NCI-H2107 (cell line): ENCODE results near the gene FYCO1.
A peak's percentile ranks its signal among the peaks of the same experiment; 100 is the strongest.
"Not testable (repeated sequence)": the region's sequence is repeated elsewhere in the genome, so short reads cannot be mapped to it uniquely, and the experiment has no call there.

Experiments used
- DNase-seq: peaks from one replicate; lab custom pipeline; 2025; lab: John Stamatoyannopoulos, UW

The FYCO1 gene

DNA sequence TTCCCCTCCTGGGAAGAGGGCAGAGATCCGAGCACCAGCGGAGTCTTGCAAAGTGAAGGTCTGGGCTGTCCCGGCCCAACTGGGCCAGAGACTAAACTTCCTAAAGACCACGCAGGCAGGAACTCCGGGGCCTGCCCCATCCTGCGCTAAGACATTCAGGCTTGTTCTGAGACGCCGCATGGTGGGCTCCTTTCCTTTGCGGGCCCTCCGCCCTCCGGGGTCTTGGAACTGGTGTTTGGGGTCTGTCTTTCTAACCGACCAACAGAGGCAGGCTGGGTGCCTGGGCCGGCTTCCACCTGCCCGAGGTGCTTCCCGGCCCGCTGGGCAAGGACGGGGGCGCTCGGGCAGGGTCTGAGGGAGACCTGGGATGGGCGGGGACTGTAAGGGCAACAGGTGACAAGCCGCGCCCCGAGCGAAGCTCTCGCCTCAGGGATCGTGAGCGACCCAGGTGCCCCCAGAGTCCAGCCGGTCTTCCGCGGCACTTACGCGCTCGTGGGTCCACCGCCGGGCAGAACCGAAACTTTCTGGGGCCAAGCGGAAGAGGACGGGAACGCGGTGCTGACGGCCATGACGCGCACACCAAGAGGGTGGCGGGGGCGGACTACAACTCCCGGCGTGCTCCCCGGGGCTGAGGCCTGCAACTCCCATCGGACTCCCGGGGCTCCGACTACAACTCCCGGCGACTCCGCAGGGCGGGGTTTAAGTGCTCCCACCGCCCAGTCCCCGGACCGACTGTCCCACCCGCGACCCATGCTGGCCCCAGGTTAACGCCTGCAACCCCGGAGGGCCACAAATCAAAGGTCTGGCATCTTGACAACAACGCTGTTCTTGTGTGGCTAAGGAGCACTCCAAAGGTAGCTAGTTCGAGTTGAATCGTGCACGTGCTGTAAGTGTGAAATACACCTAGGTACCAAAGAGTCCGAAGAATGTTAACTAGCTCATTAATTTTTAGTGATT, at the start of gene FYCO1:
Gene FYCO1 (minus strand): TSS at position 589 of the 957 bp plus-strand sequence. CDS start 10,914 bp downstream, outside the sequence.
- peak; percentile 22 for DNase-seq

DNA sequence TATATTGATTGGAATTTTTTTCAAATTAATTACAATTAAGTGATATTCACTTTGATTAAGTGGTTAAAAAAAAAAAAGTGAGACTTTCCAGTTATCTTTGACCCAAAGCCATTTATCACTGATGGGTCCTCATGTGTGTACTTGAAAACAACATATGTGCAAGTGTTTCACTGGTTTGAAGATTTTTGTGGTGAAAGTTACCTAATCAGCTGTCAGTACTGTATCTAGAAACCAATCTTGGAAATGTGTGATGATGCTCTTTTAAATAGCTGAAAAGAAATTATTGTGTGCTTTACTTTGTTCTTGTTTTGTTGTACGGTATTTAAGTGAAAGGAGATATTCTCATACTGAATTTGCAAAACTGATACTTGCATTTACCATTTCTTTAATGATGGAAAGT, 43.3 kb upstream of the FYCO1 start:
- no peak for DNase-seq

DNA sequence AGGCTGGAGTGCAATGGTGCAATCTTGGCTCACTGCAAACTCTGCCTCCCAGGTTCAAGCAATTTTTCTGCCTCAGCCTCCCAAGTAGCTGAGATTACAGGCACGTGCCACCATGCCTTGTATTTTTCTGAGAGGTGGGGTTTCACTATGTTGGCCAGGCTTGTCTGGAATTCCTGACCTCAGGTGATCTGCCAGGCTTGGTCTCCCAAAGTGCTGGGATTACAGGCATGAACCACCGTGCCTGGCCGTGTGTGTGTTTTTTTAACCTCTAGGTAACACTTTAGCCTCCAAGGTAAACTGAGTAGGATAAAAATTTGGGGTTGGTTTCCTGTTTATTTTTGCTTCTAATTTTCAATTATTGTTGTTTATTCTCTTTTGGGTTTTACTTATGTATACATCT, 42.4 kb upstream of the FYCO1 start:
- not testable (repeated sequence) for DNase-seq

DNA sequence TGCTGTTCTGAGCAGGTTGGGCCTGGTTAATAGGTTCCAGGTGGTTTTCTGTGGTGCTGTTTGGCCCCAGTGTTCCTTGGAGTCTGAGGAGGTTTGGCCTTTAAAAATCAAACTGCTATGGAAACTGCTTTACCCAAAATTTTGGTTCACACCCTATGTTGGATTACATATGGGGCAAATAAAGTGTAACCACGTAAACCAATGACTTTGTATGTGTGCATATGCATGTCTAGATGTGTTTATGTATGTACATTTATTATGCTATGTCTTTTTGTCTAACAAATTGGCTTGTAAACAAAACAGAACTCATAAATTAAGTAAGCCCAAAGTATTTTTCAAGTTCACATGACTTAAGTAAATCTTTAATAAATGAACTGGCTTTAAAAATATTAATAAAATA, 40.6 kb upstream of the FYCO1 start:
- no peak for DNase-seq

DNA sequence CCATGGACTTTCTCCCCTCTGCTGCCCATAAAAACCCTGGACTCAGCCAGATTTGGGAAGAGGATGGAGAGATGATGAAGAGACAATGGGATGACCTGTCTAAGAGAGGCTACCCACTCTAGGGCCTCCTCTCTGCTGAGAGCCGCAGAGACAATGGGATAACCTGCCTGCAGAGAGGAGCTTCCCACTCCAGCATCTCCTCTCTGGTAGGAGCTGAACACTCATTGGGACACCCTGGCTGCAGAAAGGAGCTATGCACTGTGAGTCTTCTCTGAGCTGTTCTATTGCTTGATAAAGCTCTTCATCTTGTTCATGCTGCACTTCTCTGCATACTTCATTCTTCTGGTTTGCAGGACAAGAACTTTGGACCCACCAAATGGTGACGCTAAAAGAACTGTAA, 36.1 kb upstream of the FYCO1 start:
- DNase-seq = no peak

DNA sequence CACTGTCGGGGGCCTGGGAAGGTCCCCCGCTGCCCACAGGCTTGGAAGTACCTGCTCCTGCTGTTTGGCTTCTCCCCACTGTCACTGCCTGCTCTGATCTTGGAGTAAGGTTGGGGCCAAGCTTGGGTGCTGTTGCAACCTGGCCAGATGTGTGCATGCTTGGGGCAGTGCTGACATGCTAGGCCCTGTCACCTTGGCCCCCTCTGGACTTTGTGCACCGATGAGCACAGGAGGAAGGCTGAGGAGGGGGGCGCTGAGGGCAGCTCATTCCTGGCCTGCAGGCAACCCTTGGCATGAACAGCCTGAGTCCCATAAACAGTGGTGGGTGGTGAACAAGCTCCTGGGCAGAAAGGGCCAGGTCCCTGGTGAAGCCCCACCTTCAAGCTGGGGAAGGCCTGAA, 35.6 kb upstream of the FYCO1 start:
- no peak for DNase-seq

DNA sequence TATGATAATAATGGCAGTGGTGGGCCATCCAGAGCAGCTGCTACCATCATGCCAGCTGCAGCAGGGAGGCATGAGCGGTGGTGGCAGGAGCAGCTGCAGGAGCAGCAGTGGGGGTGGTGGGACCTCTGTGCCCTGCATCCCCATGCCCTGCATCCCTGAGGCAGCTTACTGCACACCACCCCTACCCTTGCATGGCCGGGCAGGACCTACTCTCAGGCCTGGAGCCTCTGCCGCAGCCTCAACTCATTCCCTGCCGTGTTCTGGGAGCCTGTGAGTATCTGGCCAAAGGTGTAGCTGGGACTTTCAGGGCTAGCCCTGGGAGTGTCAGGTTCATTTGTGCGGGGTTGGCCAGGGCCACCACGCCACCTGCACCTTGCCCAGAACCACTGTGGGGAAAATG, 35.0 kb upstream of the FYCO1 start:
- no peak for DNase-seq

DNA sequence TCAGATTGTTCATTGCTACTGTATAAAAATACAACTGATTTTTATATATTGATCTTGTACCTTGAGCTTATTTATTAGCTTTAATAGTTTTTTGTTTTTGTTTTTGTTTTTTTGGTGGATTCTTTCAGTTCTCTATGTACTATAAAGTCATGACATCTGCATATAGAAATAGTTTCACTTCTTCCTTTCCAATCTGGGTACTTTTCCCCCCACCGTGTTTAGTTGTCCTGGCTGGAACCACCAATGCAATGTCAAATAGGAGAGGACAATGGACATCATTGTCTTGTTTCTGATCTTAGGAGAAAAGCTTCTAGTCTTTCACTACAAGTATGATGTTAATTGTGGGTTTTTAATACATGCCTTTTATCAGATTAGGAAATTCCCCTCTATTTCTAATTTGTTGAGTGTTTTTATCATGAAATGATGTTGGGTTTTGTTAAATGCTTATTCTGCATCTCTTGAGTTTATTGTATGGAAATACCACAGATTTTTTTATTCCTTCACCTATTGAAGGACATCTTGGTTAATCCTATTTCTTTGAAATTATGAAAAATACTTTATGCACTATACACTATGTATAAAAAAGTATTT, 34.4 kb upstream of the FYCO1 start:
- DNase-seq = no peak

DNA sequence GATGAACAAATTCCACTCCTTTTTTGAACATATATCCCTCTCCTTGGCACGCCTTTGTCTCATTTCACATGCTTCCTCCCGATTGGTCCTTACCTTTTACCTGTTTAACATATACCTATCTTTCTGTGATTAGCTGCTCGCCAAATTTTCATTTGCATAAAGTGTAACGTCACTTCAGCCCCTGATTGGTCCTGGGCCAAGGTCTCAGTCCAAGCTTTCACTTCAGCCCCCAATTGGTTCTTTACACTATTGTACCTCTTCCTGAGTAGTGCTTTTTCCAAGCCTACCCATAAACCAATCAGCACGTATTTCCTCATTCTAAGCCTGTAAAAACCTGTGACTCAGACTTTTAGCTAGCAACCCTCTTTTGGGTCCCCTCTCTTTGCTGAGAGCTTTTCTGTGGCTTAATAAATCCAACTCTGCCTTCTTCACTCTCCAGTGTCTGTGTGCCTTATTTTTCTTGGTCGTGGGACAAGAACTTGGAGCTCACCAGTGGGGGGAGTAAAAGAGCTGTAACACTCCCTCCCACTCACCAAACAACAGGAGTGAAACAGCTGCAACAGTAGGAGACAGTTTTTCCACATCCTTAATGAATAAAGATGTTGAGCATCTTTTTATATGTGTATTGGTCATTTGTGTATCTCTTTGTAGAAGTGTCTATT, 32.2 kb upstream of the FYCO1 start:
- DNase-seq = no peak

DNA sequence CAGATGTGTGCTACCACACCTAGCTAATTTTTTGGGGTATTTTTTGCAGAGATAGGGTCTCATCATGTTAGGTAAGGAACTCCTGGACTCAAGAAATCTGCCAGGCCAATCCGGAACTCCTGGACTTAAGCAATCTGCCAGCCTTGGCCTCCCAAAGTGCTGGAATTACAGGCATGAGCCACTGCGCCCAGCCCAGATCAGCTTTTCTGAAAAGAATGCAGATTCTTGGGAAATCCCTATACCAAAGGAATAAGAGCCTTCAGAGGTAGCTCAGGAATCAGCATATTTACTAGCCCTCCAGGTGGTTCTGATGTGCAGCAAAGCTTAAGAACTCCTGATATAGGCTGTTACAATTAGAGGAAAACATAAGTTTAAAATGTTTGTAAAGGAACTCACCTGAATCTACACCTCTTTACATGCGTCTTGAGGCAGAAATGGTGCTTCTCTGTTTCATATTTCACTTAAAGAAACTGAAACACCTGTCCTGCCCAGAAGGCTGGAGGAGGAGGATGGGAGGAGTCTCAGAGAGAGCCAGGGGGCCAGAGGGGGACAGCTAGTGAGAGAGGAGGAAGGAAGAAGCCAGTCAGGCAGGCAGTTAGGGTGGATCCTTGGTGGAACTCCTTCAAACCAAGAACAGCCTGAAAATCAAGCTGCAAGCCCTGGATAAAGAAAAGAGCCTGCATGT, 31.5 kb upstream of the FYCO1 start, which contains the start of gene XCR1:
Gene XCR1 (minus strand): TSS at position 463 of the 685 bp plus-strand sequence. CDS start 5,536 bp downstream, outside the sequence.
- DNase-seq = no peak

DNA sequence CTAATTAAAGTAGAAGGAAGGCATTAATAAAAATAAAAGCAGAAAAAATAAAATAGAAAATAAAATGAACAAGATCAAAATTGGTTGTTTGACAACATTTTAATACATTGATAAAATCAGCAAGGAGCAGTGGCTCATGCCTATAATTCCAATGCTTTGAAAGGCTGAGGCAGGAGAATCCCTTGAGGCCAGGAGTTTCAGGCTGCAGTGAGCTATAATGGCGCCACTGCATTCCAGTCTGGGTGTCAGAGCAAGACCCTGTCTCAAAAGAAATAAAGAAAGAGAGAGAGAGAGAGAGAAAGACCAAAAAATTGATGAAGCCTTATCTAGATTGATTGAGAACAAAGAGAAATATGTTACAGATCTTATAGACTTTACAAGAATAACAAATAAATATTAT, 29.5 kb upstream of the FYCO1 start:
- no peak for DNase-seq

DNA sequence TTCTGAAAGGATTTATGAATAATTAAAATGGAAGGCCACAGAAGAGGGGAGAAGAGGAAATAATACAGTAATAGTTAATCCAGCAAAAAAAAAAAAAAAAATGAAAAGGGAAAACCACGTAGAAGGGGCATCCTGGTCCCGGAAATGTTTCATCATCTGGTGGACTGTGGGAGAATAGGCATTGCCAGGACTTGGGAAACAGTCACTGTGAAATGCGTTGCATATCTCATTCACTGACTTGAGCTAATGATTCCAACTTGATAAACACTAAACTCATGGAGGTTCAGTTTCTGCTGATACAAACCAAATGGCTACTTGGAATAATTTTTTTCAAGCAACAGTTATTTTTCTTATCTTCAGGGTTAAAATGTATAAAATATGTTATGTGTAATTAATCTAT, 28.5 kb upstream of the FYCO1 start:
- DNase-seq = no peak

DNA sequence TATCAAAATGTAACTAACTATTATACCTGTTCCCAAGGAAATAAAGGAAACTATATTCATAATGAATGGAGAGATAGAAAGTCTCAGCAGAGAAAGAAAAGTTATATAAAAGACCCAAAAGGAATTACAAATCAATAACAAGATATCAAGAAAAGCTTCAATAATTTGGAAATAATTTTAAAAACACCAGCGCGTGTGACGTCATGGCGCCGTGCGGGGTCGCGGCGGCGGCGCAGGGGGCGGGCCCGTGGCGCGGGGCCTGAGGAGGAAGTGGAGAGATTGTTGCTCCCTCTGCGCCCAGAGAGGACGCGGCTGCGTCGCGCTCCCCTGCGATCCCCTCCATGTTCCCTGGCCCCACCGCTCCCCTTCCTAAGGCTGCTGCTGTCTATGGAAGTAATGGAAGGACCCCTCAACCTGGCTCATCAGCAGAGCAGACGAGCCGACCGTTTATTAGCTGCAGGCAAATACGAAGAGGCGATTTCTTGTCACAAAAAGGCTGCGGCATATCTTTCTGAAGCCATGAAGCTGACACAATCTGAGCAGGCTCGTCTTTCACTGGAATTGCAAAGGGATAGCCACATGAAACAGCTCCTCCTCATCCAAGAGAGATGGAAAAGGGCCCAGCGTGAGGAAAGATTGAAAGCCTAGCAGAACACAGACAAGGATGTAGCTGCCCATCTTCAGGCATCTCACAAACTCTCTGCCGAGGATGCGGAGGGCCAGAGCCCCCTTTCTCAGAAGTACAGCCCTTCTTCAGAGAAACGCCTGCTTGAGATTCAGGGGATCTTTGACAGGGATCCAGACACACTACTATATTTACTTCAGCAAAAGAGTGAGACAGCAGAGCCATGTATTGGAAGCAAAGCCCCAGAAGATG, 27.5 kb upstream of the FYCO1 start:
- DNase-seq = no peak

DNA sequence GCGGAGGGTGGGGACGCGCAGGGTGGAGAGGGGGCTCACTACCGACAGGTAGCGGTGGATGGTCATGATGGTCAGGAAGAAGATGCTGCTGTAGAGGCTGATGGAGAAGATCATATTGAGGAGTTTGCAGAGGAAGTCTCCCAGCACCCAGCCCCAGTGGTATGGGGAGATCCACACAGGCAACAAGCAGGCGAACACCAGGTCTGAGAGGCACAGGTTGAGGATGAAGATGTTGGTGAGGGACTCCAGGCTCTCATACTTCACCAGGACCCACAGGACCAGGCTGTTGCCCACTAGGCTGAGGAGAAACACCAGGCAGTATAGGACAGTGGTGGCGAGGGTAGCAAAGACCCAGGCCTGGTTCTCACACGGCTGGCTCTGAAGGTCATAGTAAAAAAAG, 25.9 kb upstream of the FYCO1 start:
- DNase-seq = no peak

DNA sequence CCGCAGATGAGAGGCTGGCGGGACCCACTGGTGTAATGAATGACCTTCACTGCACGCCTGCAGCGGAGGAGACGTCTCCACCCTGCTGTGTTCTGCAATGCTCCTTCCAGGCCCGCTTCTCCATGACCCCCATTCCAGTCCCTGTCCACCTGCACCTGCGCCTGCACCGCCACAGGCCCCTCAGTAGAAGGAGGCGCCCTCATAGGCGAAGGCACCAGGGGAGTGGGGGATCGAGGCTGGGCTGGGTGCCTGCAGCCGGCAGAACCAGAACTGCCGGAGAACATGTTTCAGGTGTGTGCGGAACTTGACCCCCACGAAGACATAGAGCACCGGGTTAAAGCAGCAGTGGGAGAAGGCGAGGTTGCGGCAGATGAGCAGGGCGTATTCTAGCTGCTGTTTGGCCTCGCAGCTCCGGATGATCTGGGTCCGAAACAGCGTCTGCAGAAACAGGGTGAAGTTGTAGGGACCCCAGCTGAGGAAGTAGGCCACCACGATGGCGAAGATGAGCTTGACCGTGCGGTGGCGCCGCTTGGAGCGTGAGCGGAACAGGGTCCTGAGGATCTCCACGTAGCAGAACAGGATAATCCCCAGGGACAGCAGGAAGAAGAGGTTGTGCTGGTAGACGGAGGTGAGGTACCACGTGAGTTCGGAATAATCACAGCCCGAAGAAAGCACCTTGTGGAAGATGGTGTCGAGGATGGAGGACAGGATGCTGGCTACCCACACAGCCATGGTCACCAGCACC, 25.3 kb upstream of the FYCO1 start:
- DNase-seq = no peak

DNA sequence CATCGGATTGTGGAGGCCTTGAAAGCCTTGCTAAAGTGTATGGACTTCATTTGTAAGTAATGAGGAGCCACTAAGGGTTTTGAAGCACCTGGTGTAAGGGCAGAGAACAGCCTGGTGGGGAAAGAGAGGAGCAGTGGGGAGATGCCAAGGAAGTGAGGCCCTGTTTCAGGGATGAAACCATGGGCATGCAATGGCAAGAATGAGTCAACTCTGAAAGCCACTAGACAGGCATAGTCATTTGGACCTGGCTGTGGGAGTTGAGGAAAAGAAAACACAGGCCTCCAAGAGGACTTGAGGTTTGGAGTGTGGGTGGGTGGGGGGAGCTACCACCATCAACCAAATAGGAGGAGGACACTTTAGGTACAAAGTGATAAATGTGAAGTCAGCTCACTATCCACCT, 24.1 kb upstream of the FYCO1 start:
- DNase-seq = no peak

DNA sequence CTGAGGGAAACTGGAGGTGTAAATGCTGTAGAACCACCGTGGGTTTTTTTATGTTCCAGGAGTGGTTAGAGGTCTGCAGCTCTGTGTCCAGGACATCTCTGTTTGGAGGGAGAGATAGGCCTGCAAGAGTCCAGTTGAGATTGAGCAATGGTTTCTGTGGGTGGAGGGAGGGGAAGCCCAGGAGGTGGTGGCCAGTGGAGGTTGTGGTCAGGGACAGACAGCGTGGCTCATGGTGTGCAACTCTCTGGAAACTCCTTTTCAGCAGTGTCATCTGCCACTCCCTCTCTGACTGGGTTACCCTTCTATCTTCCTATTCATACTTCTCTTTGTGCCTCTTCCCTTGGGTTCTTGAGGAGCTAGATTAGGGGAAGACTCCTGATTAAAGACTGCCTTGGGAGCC, 22.1 kb upstream of the FYCO1 start:
- DNase-seq = no peak

DNA sequence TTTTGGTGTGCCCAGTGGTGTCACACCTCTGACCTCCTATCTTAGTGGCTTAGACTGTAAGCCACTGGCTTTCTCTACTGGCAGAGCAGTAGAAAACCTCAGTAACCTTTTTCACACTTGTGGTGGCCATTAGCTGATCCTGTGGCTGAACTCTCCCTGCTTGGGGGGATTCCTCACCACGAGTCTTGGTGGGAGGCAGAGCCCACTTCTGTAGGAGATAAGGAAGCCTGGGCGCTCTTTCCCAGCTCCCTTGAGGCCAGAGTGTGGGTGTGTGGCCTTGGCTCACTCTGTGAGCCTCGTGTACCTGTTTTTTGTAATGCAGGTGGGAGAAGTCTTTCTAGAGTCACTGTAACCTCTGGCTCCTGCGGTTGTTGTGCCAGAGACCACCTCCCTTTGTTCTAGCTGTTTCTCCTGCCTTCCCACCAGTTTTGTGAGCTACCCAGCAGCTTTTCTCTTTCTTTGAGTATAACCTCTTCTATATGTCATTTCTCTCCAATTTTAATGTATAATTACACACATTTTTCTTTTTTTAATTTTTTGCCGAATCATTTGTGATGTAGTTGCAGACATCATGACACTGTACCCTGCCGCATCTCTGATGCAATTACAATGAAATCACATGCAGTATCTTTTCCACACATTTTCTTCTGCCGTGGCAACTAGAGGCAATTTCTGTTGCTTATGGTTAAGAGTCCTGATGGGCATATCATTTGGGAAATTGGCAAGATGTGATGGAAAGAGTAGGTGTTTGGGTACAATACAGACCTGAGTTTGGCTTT, 17.9 kb upstream of the FYCO1 start:
- DNase-seq = no peak

DNA sequence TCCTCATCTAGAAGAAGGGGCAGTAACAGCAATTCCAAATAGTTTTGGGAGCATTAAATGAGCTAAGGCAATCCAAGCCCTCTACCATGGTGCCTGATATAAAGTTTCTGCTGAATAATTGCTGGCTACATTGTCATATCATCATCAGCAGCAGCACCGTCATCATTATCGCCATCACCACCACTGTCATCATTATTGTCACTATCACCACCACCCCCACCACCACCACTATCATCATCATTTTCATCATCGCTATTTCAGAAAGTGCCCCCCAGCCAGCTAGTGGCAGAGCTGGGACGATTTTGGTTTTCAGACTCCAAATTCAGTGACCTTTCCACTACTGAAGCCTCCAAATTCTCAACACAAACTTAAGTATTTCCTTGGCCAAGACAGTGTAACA, 16.6 kb upstream of the FYCO1 start:
- DNase-seq = no peak
